NT2/D1 (cell line): ENCODE data around the gene SHB.

Source experiments
- SUZ12 ChIP-seq: IDR thresholded peaks from 2 replicates; pipeline ENCODE4 v1.6.1; 2011; ENCODE audit not compliant: insufficient read length, insufficient read depth; ENCODE audit errors: extremely low read depth
- YY1 ChIP-seq: IDR thresholded peaks from 2 replicates; pipeline ENCODE4 v1.6.1; 2011; ENCODE audit not compliant: insufficient read length, insufficient read depth
- ZNF274 ChIP-seq: IDR thresholded peaks from 2 replicates; pipeline ENCODE4 v1.6.1; 2011; ENCODE audit warnings: mild to moderate bottlenecking, low read depth, low read length

GRCh38 chr9:37880916-37881479 is 188.0 kb downstream of the SHB start:
- no peak for TF ChIP-seq YY1
- no peak for TF ChIP-seq ZNF274
- TF ChIP-seq SUZ12, result no peak
